Loucy (cell line): ENCODE measurements around the gene VIL1.
A peak's percentile ranks its signal among the peaks of the same experiment; 100 is the strongest.

Experiments
- H2AFZ ChIP-seq: fragments of 200-600 bp; sonication (generic); 2 replicates; pipeline ENCODE4 v1.6.0; 2016; ENCODE audit warnings: antibody characterized with exemption, mild to moderate bottlenecking, low read length, moderate library complexity
- H3F3A ChIP-seq: fragments of 200-600 bp; 2 replicates; pipeline ENCODE4 v1.6.0; 2016; ENCODE audit warnings: antibody characterized with exemption, low read depth, mild to moderate bottlenecking
- H3K27me3 ChIP-seq: fragments of 200-600 bp; sonication (generic); 2 replicates; pipeline ENCODE4 v1.6.1; 2014; ENCODE audit warnings: low read length, mild to moderate bottlenecking; ENCODE audit not compliant: insufficient read depth, poor library complexity, severe bottlenecking
- H3K36me3 ChIP-seq: fragments of 200-600 bp; sonication (generic); 2 replicates; pipeline ENCODE4 v1.6.1; 2016; ENCODE audit warnings: low read length; ENCODE audit not compliant: insufficient read depth
- H3K4me1 ChIP-seq: fragments of 200-600 bp; sonication (generic); 2 replicates; pipeline ENCODE4 v1.5.1; 2014; ENCODE audit warnings: low read length, mild to moderate bottlenecking; ENCODE audit not compliant: insufficient read depth, poor library complexity, severe bottlenecking
- H3K4me2 ChIP-seq: fragments of 200-600 bp; sonication (generic); 2 replicates; pipeline ENCODE4 v1.6.0; 2014; ENCODE audit warnings: antibody characterized with exemption, low read length, low read depth, mild to moderate bottlenecking; ENCODE audit not compliant: poor library complexity, severe bottlenecking
- H3K4me3 ChIP-seq: fragments of 200-600 bp; sonication (generic); 2 replicates; pipeline ENCODE4 v1.5.1; 2014; ENCODE audit warnings: low read length, mild to moderate bottlenecking, mixed read lengths; ENCODE audit not compliant: poor library complexity, severe bottlenecking
- H3K79me2 ChIP-seq: fragments of 200-600 bp; sonication (generic); 2 replicates; pipeline ENCODE4 v1.6.1; 2014; ENCODE audit warnings: low read length; ENCODE audit not compliant: insufficient read depth
- H3K9ac ChIP-seq: fragments of 200-600 bp; sonication (generic); 2 replicates; pipeline ENCODE4 v1.6.0; 2014; ENCODE audit warnings: mild to moderate bottlenecking, low read depth, low read length, moderate library complexity; ENCODE audit not compliant: poor library complexity, severe bottlenecking
- H3K9me2 ChIP-seq: fragments of 200-600 bp; sonication (generic); replicated peaks from 2 replicates; pipeline ENCODE4 v1.6.1; 2016; ENCODE audit warnings: low read depth, low read length, mixed read lengths
- H3K9me3 ChIP-seq: fragments of 200-600 bp; sonication (generic); 2 replicates; pipeline ENCODE4 v1.6.1; 2014; ENCODE audit warnings: mild to moderate bottlenecking, antibody characterized with exemption, low read length, low read depth; ENCODE audit not compliant: insufficient read depth
- H4K20me1 ChIP-seq: fragments of 200-600 bp; sonication (generic); 2 replicates; pipeline ENCODE4 v1.6.0; 2014; ENCODE audit warnings: antibody characterized with exemption, low read length, mild to moderate bottlenecking; ENCODE audit not compliant: insufficient read depth, poor library complexity, severe bottlenecking
- CTCF ChIP-seq: fragments of 200-600 bp; sonication (generic); conservative IDR thresholded peaks from 2 replicates; pipeline ENCODE4 v1.5.1; 2014; ENCODE audit warnings: mild to moderate bottlenecking, antibody characterized with exemption, low read length
- EZH2phosphoT487 ChIP-seq: fragments of 200-600 bp; IDR thresholded peaks from 2 replicates; pipeline ENCODE4 v1.6.1; 2018; ENCODE audit warnings: antibody characterized with exemption, mild to moderate bottlenecking, moderate library complexity, borderline replicate concordance

VIL1 gene

GRCh38 chr2:218394298-218395089, 24.4 kb upstream of the VIL1 start:
- no peaks in the 10 kb centered on the region for H3K36me3 ChIP-seq
- no peak overlapping the region for H3K4me3 ChIP-seq
- H3K4me1 ChIP-seq = peaks cover 33% of the 10 kb centered on the region
- TF ChIP-seq EZH2phosphoT487 (no peak), CTCF (no peak)
- H3K9ac ChIP-seq = peak overlapping the region; percentile 32
- H3K4me2 ChIP-seq = peak overlapping the region; percentile 74
- no peaks in the 10 kb centered on the region for H3K9me2 ChIP-seq
- no peaks in the 10 kb centered on the region for H3K9me3 ChIP-seq
- no peaks in the 10 kb centered on the region for H3K27me3 ChIP-seq
- peaks cover 19% of the 10 kb centered on the region for H3K79me2 ChIP-seq
- no peak overlapping the region; the same call in 1 of the 2 replicates for H2AFZ ChIP-seq
- no peaks in the 10 kb centered on the region for H4K20me1 ChIP-seq
- 0 out of 2 replicates have a peak, but pooled peaks cover 2% of the 10 kb centered on the region for H3F3A ChIP-seq

- Histone ChIP-seq H3K9me2 (no peaks in the 10 kb centered on the region), H2AFZ (no peak overlapping the region), H3K4me1 (peaks cover 33% of the 10 kb centered on the region), H3K9me3 (no peaks in the 10 kb centered on the region), H4K20me1 (no peaks in the 10 kb centered on the region), H3F3A (0 out of 2 replicates have a peak, but pooled peaks cover 2% of the 10 kb centered on the region), H3K79me2 (peaks cover 20% of the 10 kb centered on the region), H3K36me3 (no peaks in the 10 kb centered on the region), H3K4me2 (peak overlapping the region; percentile 74), H3K9ac (peak overlapping the region; percentile 63), H3K4me3 (no peak overlapping the region), H3K27me3 (no peaks in the 10 kb centered on the region)
- no peak for TF ChIP-seq CTCF
- TF ChIP-seq EZH2phosphoT487 = no peak
Observed at GRCh38 chr2:218395090-218395444, 23.9 kb upstream of the VIL1 start.

- H3K9me2 ChIP-seq = no peaks in the 10 kb centered on the region
- H3K4me2 ChIP-seq = peak overlapping the region; percentile 74
- peak overlapping the region; percentile 90 for H2AFZ ChIP-seq
- TF ChIP-seq EZH2phosphoT487 (no peak), CTCF (no peak)
- H3K9me3 ChIP-seq = no peaks in the 10 kb centered on the region
- H3K4me3 ChIP-seq = peak overlapping the region; percentile 84
- H3K4me1 ChIP-seq = peaks cover 33% of the 10 kb centered on the region
- H3K27me3 ChIP-seq = no peaks in the 10 kb centered on the region
- 0 out of 2 replicates have a peak, but pooled peaks cover 2% of the 10 kb centered on the region for H3F3A ChIP-seq
- H3K9ac ChIP-seq = peak overlapping the region; percentile 63
- no peaks in the 10 kb centered on the region for H4K20me1 ChIP-seq
- peaks cover 24% of the 10 kb centered on the region for H3K79me2 ChIP-seq
- H3K36me3 ChIP-seq = no peaks in the 10 kb centered on the region
Observed at GRCh38 chr2:218395456-218395825, 23.5 kb upstream of the VIL1 start.
